ENCODE data around the gene GPC1. TPM values are rescaled to one million over a fixed set of nuclear protein-coding genes. Genes with fewer than 3 reads are reported as not detected.

Gene GPC1
- polyA plus RNA-seq, 1 experiment: 126 TPM

- Histone ChIP-seq H3K27me3 (ENCODE audit: control insufficient read depth, insufficient read depth, low read length) (no peaks in the 10 kb centered on the region), H3K36me3 (ENCODE audit: control insufficient read depth, insufficient read depth, low read length) (peaks cover 16% of the 10 kb centered on the region), H3K4me3 (ENCODE audit: low read depth, low read length) (no peak overlapping the region)
- no peak for TF ChIP-seq CTCF (IDR thresholded peaks at IDR 0.05; ENCODE audit: insufficient read depth, low read depth, low read length)
- ChIA-PET CTCF (interaction anchor here (1.2 to 1.7 kb wide), 2 partner anchors 8 to 210 kb away, joined by 4 to 6 read pairs; no protein-coding TSS in a partner anchor), POLR2A (no interaction called here)
- DNase-seq (ENCODE audit: low read depth): no peak
Measured at GRCh38 chr2:240442891-240443715, 7.6 kb downstream of the GPC1 start.

GRCh38 chr2:240443891-240444301 lies 8.4 kb downstream of the GPC1 start:
- DNase-seq (ENCODE audit: low read depth): no peak
- H3K4me3 ChIP-seq (ENCODE audit: low read depth, low read length): no peak overlapping the region
- no peak for TF ChIP-seq CTCF (IDR thresholded peaks at IDR 0.05; ENCODE audit: insufficient read depth, low read depth, low read length)
- no peaks in the 10 kb centered on the region for H3K27me3 ChIP-seq (ENCODE audit: control insufficient read depth, insufficient read depth, low read length)
- CTCF ChIA-PET: no interaction called here
- POLR2A ChIA-PET: no interaction called here
- H3K36me3 ChIP-seq (ENCODE audit: control insufficient read depth, insufficient read depth, low read length): peaks cover 16% of the 10 kb centered on the region

GRCh38 chr2:240444464-240444863 lies 9.0 kb downstream of the GPC1 start:
- TF ChIP-seq CTCF (IDR thresholded peaks at IDR 0.05; ENCODE audit: insufficient read depth, low read depth, low read length): no peak
- POLR2A ChIA-PET: no interaction called here
- CTCF ChIA-PET: interaction anchor here (0.8 to 2.1 kb wide), 2 partner anchors 17 to 212 kb away, joined by 4 to 8 read pairs; no protein-coding TSS in a partner anchor
- peaks cover 16% of the 10 kb centered on the region for H3K36me3 ChIP-seq (ENCODE audit: control insufficient read depth, insufficient read depth, low read length)
- H3K4me3 ChIP-seq (ENCODE audit: low read depth, low read length): no peak overlapping the region
- no peaks in the 10 kb centered on the region for H3K27me3 ChIP-seq (ENCODE audit: control insufficient read depth, insufficient read depth, low read length)
- DNase-seq (ENCODE audit: low read depth): no peak

- CTCF ChIA-PET: interaction anchor here (1.6 to 2.1 kb wide), 2 partner anchors 51 to 214 kb away, joined by 4 to 8 read pairs; no protein-coding TSS in a partner anchor
Measured at GRCh38 chr2:240445961-240446663, 10.6 kb downstream of the GPC1 start.

More at GRCh38 chr2:240445961-240446663, 10.6 kb downstream of the GPC1 start:
- Histone ChIP-seq H3K36me3 (ENCODE audit: control insufficient read depth, insufficient read depth, low read length) (peaks cover 9% of the 10 kb centered on the region), H3K4me3 (ENCODE audit: low read depth, low read length) (no peak overlapping the region), H3K27me3 (ENCODE audit: control insufficient read depth, insufficient read depth, low read length) (no peaks in the 10 kb centered on the region)
- TF ChIP-seq CTCF (IDR thresholded peaks at IDR 0.05; ENCODE audit: insufficient read depth, low read depth, low read length): no peak
- POLR2A ChIA-PET: no interaction called here
- DNase-seq (ENCODE audit: low read depth): no peak

All from BJ (cell line).